Neural cell (in vitro differentiated cells): ENCODE data around the gene SLC2A1. TPM values are rescaled to one million over a fixed set of nuclear protein-coding genes. Genes with fewer than 3 reads are reported as not detected.
A peak's percentile ranks its signal among the peaks of the same experiment; 100 is the strongest.

Experiments
- H2AFZ ChIP-seq: fragments of 200-600, 300-800 bp; sonication (generic), shearing (Covaris generic); 2 replicates; pipeline ENCODE4 v1.6.0; 2014; ENCODE audit warnings: low read depth, mild to moderate bottlenecking, antibody characterized with exemption, low read length, moderate library complexity
- H3F3A ChIP-seq: fragments of 200-600 bp; shearing (Covaris generic); 2 replicates; pipeline ENCODE4 v1.6.1; 2016; ENCODE audit warnings: mild to moderate bottlenecking, moderate library complexity, mixed read lengths, antibody characterized with exemption, low read length; ENCODE audit not compliant: insufficient read depth, poor library complexity, severe bottlenecking
- H3K27ac ChIP-seq: fragments of 200-600, 300-800 bp; sonication (generic), shearing (Covaris generic); 2 replicates; pipeline ENCODE4 v1.5.1; 2014; ENCODE audit warnings: mild to moderate bottlenecking, low read length, moderate library complexity
- H3K27me3 ChIP-seq: fragments of 300-800, 200-600 bp; sonication (generic), shearing (Covaris generic); 2 replicates; pipeline ENCODE4 v1.6.0; 2014; ENCODE audit warnings: mild to moderate bottlenecking, low read depth, low read length, moderate library complexity; ENCODE audit not compliant: insufficient read depth
- H3K36me3 ChIP-seq: fragments of 300-800, 200-600 bp; sonication (generic), shearing (Covaris generic); 2 replicates; pipeline ENCODE4 v1.5.1; 2014; ENCODE audit warnings: mild to moderate bottlenecking, antibody characterized with exemption, low read length, moderate library complexity; ENCODE audit not compliant: insufficient read depth
- H3K4me2 ChIP-seq: fragments of 300-800, 200-600 bp; sonication (generic), shearing (Covaris generic); 2 replicates; pipeline ENCODE4 v1.6.0; 2014; ENCODE audit warnings: mild to moderate bottlenecking, low read length
- H3K4me3 ChIP-seq: fragments of 300-800, 200-600 bp; sonication (generic), shearing (Covaris generic); 2 replicates; pipeline ENCODE4 v1.5.1; 2014; ENCODE audit warnings: mild to moderate bottlenecking, low read length, moderate library complexity
- H3K79me2 ChIP-seq: fragments of 200-600 bp; shearing (Covaris generic); replicated peaks from 2 replicates; pipeline ENCODE4 v1.6.0; 2014; ENCODE audit warnings: mild to moderate bottlenecking, low read length, moderate library complexity; ENCODE audit not compliant: insufficient read depth
- H3K9ac ChIP-seq: fragments of 300-800, 200-600 bp; sonication (generic), shearing (Covaris generic); 2 replicates; pipeline ENCODE4 v1.6.1; 2016; ENCODE audit warnings: mild to moderate bottlenecking, low read length, mixed read lengths
- H3K9me2 ChIP-seq: fragments of 200-600 bp; shearing (Covaris generic); 2 replicates; pipeline ENCODE4 v1.6.1; 2016; ENCODE audit warnings: mild to moderate bottlenecking, low read length, mixed read lengths; ENCODE audit not compliant: insufficient read depth
- H3K9me3 ChIP-seq: fragments of 200-600, 300-800 bp; sonication (generic), shearing (Covaris generic); 2 replicates; pipeline ENCODE4 v1.6.1; 2016; ENCODE audit warnings: mild to moderate bottlenecking, mixed run types, low read length, moderate library complexity, mixed read lengths
- H4K20me1 ChIP-seq: fragments of 200-600 bp; shearing (Covaris generic); 2 replicates; pipeline ENCODE4 v1.6.1; 2016; ENCODE audit warnings: mild to moderate bottlenecking, mixed run types; ENCODE audit not compliant: insufficient read depth
- CTCF ChIP-seq: fragments of 450-650 bp; IDR thresholded peaks from 2 replicates; pipeline ENCODE4 v1.5.1; 2014; ENCODE audit warnings: antibody characterized with exemption, mild to moderate bottlenecking, moderate library complexity; ENCODE audit not compliant: poor library complexity, severe bottlenecking
- EP300 ChIP-seq: fragments of 450-650 bp; conservative IDR thresholded peaks from 2 replicates; pipeline ENCODE4 v1.6.1; 2014; ENCODE audit warnings: antibody characterized with exemption, mild to moderate bottlenecking, moderate library complexity; ENCODE audit not compliant: poor library complexity, severe bottlenecking
- EZH2 ChIP-seq: fragments of 200-600, 300-800 bp; shearing (Covaris generic), sonication (generic); IDR thresholded peaks from 2 replicates; pipeline ENCODE4 v1.6.1; 2014; ENCODE audit warnings: antibody characterized with exemption, low read length, borderline replicate concordance, mild to moderate bottlenecking; ENCODE audit not compliant: insufficient read depth, poor library complexity, severe bottlenecking
- MXI1 ChIP-seq: fragments of 450-650 bp; conservative IDR thresholded peaks from 2 replicates; pipeline ENCODE4 v1.6.1; 2014; ENCODE audit warnings: antibody characterized with exemption, mild to moderate bottlenecking; ENCODE audit not compliant: poor library complexity, severe bottlenecking
- POLR2AphosphoS5 ChIP-seq: IDR thresholded peaks from 2 replicates; pipeline ENCODE4 v1.6.1; 2012
- RAD21 ChIP-seq: fragments of 450-650 bp; conservative IDR thresholded peaks from 2 replicates; pipeline ENCODE4 v1.6.1; 2014; ENCODE audit warnings: antibody characterized with exemption, mild to moderate bottlenecking, moderate library complexity
- REST ChIP-seq: IDR thresholded peaks from 2 replicates; pipeline ENCODE4 v1.6.1; 2012; ENCODE audit warnings: borderline replicate concordance
- SMC3 ChIP-seq: fragments of 450-650 bp; conservative IDR thresholded peaks from 2 replicates; pipeline ENCODE4 v1.6.1; 2014; ENCODE audit warnings: antibody characterized with exemption, mild to moderate bottlenecking, moderate library complexity; ENCODE audit not compliant: poor library complexity
- TAF1 ChIP-seq: IDR thresholded peaks from 2 replicates; pipeline ENCODE4 v1.6.1; 2012; ENCODE audit warnings: low read depth
- polyA plus RNA-seq: library from polyadenylated mRNA; depleted of rRNA; stranded (reverse); fragments of >200 nt; gene quantifications from 2 replicates; pipeline ENCODE4 v1.2.3, GENCODE V29; 2014

Gene SLC2A1
- polyA plus RNA-seq, 1 donor from 2014 or later = 39.4 TPM

GRCh38 chr1:42963378-42964043 is 4.8 kb upstream of the SLC2A1 start:
- no peak overlapping the region for H3K27ac ChIP-seq
- no peak overlapping the region for H3K4me2 ChIP-seq
- H3K36me3 ChIP-seq = no peaks in the 10 kb centered on the region
- H3K4me3 ChIP-seq = no peak overlapping the region
- H3F3A ChIP-seq = no peaks in the 10 kb centered on the region
- peak overlapping the region; percentile 2 for H3K9ac ChIP-seq
- H3K9me2 ChIP-seq = no peaks in the 10 kb centered on the region
- no peaks in the 10 kb centered on the region for H3K79me2 ChIP-seq
- H2AFZ ChIP-seq = no peak overlapping the region
- H3K9me3 ChIP-seq = no peaks in the 10 kb centered on the region
- no peaks in the 10 kb centered on the region for H4K20me1 ChIP-seq
- H3K27me3 ChIP-seq = no peaks in the 10 kb centered on the region
- no peak for TF ChIP-seq POLR2AphosphoS5
- TF ChIP-seq CTCF = no peak
- no peak for TF ChIP-seq TAF1
- no peak for TF ChIP-seq SMC3

- H3K9me3 ChIP-seq = no peaks in the 10 kb centered on the region
- no peak overlapping the region for H3K27ac ChIP-seq
- TF ChIP-seq EP300 (no peak), RAD21 (no peak), POLR2AphosphoS5 (no peak), CTCF (no peak), EZH2 (no peak), TAF1 (no peak), SMC3 (no peak), REST (no peak), MXI1 (no peak)
- no peaks in the 10 kb centered on the region for H3K36me3 ChIP-seq
- H3F3A ChIP-seq = no peaks in the 10 kb centered on the region
- H3K27me3 ChIP-seq = no peaks in the 10 kb centered on the region
- H3K9me2 ChIP-seq = no peaks in the 10 kb centered on the region
- H3K9ac ChIP-seq = peak overlapping the region; percentile 2
- no peak overlapping the region for H3K4me2 ChIP-seq
- no peak overlapping the region for H3K4me3 ChIP-seq
- no peak overlapping the region for H2AFZ ChIP-seq
- peaks cover under 1% of the 10 kb centered on the region for H3K79me2 ChIP-seq
- no peaks in the 10 kb centered on the region for H4K20me1 ChIP-seq
Observed at GRCh38 chr1:42962641-42963377, 4.1 kb upstream of the SLC2A1 start.
